Stimulated activated CD8-positive, alpha-beta memory T cell treated with anti-CD3 and anti-CD28 coated beads, Interleukin-7, amount 100 ng/mL, for 24 hours (primary cell): ENCODE results near the gene GFPT1.

ENCODE experiments used
- DNase-seq: peaks from one replicate; pipeline ENCODE4 v3.0.0-alpha.2; 2020; ENCODE audit warnings: low read depth

The GFPT1 gene

GRCh38 chr2:69291004-69291650, 95.9 kb downstream of the GFPT1 start:
- DNase-seq = no peak

- no peak for DNase-seq
Observed at GRCh38 chr2:69288429-69288828, 98.6 kb downstream of the GFPT1 start.

GRCh38 chr2:69287544-69287943, 99.5 kb downstream of the GFPT1 start:
- no peak for DNase-seq

DNA sequence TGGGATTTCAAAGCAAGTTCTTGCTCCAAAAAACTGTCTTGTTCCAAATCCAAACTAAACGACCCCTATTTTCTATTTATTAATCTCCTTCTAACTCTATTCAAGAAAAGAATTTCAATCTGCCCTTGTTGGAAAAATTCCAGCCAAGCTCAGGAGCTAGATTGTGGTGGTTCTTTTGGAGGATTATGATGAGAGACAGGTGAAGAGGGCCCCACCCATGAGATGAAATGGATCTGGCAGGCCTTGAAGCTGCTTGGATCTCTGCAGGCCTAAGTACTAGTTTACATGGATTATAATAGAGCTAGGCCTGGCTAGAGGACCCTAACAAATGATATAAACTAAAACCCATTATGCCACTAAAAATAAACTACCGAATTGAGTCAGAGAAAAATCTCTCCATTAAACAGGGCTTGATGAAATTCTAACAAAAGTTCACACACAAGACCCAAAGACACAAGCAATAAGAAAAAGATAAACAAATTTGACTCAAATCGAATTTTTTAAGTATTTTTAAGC, 101.6 kb downstream of the GFPT1 start:
- DNase-seq = no peak

- DNase-seq = no peak
Observed at GRCh38 chr2:69280796-69281412, 106.1 kb downstream of the GFPT1 start.

- no peak for DNase-seq
Observed at GRCh38 chr2:69279931-69280681, 106.9 kb downstream of the GFPT1 start.

GRCh38 chr2:69279211-69279610, 107.8 kb downstream of the GFPT1 start:
- DNase-seq = no peak

DNA sequence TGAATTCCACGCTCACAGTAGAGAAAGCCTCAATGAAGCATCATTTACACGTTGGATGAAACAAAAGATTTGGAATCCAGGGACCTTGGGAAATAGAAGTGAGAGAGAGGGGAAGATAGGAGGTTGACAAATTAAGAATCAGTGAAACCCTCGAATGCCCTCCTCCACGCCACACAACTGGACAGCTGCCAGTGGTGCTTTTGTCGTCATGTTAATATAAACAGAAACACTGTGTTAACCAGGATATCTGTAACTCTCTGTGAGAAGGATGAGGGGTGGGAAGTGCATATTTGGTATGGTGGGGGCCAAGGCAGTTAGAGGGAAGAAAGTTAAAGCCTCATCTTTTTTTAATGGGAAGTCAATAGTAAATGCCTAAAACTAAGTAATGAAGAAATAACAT, 108.7 kb downstream of the GFPT1 start:
- DNase-seq = no peak

- no peak for DNase-seq
Observed at GRCh38 chr2:69275490-69275889, 111.5 kb downstream of the GFPT1 start.

GRCh38 chr2:69272803-69273471, 114.1 kb downstream of the GFPT1 start:
- DNase-seq = no peak

- no peak for DNase-seq
Observed at GRCh38 chr2:69271831-69272257, 115.2 kb downstream of the GFPT1 start.
